ENCODE data around the gene CXCL13.
"Not testable (repeated sequence)": the region's sequence is repeated elsewhere in the genome, so short reads cannot be mapped to it uniquely, and the experiment has no call there.

GRCh38 chr4:77660318-77660717 is 54.7 kb downstream of the CXCL13 start:
- TF ChIP-seq RXRA (IDR thresholded peaks at IDR 0.05; ENCODE audit: borderline replicate concordance, low read depth); EP300 (IDR thresholded peaks at IDR 0.05; ENCODE audit: borderline replicate concordance in 1 of 2, low read depth in 1 of 2, low read length in 1 of 2); TAF1 (IDR thresholded peaks at IDR 0.05; ENCODE audit: borderline replicate concordance, low read depth, low read length); POLR2AphosphoS5 (IDR thresholded peaks at IDR 0.05; ENCODE audit: low read depth, low read length); CTCF (IDR thresholded peaks at IDR 0.05); EZH2phosphoT487 (IDR thresholded peaks at IDR 0.05; ENCODE audit: borderline replicate concordance, low read depth); MAX (IDR thresholded peaks at IDR 0.05; ENCODE audit: low read depth); USF2 (IDR thresholded peaks at IDR 0.05; ENCODE audit: borderline replicate concordance, low read depth, low read length); GATA2 (CRISPR knock-in tag; IDR thresholded peaks at IDR 0.05); YY1 (IDR thresholded peaks at IDR 0.05; ENCODE audit: low read depth): not testable (repeated sequence)
